Measurements from ENCODE around the gene NFYC.
A peak's percentile ranks its signal among the peaks of the same experiment; 100 is the strongest.

NFYC gene

DNA sequence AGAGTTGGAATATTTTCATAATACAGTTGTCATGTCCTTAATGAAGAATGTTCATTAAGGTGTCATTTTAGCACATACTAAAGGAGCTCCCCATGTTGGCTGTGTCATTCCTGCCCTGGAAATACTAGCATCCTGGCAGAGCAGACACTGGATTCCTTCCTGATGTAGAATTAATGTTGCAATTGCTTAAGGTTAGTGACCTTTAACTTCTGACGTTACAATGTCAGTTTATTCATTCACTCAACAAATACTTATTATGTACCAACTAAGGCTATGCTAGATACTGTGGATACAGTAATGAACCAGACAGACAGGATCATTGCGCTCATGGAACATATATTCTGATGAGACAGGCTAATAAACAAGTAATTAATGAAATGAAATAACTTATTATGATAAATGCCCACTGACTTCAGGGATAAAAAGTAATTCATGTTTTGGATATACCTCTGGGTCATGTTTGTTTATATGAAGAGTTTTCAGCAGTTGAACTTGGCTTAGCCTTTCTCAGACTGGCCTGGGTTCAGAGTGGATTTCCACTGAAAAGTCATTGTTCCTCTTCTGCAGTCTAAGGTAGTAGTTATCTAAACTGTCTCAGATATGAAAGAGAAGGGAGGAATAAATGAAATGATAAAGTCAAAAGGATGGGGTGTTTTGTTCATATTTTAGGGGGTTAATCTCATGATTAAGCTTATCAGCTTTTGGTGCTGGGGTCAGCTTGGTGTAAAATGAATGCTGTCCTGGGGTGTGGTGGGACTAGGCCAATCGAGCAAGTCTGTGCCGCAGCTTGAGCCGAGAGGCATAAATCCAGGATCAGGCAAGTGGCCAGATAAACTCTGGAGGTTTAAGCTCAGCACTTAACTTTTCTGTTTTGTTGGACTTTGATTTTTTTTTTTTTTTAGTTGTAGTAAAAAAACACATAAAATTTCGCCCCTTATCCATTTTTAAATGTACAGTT is 48.8 kb downstream of the NFYC start:
- DNase-seq, result no peak

DNA sequence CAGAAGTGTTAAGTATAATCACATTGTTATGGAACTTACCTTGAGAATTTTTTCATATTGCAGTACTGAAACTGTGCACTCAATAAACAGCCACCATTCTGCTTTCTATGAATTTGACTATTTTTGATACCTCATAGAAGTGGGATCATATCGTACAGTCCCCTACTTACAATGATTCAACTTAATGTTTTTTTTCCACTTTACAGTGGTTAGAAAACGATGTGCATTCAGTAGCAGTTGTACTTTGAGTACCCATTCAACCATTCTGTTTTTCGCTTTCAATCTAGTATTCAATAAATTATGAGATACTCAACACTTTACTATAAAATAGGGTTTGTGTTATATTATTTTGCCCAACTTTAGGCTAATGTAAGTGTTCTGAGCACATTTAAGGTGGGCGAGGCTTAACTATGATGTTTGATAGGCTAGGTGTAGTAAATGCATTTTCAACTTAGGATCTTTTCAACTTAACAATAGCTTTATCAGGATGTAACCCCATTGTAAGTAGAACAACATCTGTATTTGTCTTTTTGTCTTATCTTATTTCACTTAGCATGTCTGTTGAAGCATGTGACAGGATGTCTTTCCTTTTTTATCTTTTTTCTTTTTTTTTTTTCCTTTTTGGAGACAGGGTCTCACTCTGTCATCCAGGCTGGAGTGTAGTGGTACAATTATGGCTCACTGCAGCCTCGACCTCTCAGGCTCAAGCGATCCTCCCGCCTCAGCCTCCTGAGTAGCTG is 49.7 kb downstream of the NFYC start:
- DNase-seq, result no peak

DNA sequence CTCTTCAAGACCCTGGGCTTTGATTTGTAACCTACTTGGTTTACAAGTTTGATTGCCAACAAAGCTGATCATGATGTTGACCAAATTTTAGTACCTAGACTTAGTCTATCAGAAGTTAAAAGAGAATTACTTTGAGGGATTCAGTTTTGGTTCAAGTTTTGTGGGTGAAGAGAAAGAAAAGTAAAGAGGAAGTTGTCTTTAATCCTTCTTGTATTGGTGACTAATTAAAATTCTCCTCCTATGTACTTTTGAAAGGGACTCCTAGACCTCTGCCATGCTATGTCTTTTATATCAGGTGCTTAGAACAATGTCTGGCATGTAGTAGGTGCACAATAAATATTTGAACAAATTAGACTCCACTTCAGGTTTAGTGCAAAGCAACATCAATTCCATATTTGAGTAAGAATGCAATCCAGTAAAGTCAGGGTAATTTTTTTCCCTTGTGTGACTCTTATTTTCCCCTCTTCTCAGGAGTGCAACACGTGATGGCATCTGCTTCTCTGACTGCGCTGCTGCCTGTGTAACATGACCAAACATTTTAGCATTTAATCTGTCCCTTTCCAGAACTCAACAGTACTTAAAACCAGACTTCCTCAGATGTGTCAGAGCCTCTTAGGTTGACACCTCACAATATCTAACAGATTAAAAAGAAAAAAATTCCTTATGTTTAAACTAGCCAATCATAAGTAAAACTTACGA is 51.0 kb downstream of the NFYC start:
- peak; percentile 48 for DNase-seq

DNA sequence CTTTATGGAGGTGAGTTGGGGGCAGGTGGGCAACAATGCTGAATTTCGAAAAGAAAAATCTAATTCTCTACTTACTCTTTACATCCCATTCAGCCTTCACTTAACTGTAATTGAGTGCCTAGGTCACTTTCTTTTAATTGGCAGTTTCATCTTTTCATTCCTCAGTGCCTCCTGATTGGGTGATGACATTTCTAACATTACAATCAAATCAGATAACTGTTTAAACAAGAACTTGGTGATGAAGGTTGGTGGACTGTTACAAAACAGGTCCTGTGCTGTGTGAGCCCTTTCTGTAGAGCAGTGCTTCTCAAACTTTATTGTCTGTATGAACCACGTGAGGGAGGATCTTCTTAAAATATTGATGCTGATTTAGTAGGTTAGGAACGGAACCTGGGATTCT is 51.9 kb downstream of the NFYC start:
- DNase-seq, result no peak

DNA sequence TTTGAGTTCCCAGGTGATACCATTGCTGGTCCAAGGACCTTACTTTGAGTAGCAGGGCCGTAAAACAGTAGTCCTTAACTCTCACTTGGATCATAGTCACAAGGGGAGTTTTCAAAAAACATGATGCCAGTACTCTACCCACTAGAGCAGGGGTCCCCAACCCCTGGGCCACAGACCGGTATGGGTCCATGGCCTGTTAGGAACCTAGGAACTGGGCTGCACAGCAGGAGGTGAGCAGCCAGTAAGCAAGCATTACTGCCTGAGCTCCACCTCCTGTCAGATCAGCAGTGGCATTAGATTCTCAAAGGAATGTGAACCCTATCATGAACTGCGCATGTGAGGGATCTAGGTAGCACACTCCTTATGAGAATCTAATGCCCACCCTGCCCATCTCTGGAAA is 52.4 kb downstream of the NFYC start:
- no peak for DNase-seq

- no peak for DNase-seq
Measured at GRCh38 chr1:40745176-40745575, 53.7 kb downstream of the NFYC start.

DNA sequence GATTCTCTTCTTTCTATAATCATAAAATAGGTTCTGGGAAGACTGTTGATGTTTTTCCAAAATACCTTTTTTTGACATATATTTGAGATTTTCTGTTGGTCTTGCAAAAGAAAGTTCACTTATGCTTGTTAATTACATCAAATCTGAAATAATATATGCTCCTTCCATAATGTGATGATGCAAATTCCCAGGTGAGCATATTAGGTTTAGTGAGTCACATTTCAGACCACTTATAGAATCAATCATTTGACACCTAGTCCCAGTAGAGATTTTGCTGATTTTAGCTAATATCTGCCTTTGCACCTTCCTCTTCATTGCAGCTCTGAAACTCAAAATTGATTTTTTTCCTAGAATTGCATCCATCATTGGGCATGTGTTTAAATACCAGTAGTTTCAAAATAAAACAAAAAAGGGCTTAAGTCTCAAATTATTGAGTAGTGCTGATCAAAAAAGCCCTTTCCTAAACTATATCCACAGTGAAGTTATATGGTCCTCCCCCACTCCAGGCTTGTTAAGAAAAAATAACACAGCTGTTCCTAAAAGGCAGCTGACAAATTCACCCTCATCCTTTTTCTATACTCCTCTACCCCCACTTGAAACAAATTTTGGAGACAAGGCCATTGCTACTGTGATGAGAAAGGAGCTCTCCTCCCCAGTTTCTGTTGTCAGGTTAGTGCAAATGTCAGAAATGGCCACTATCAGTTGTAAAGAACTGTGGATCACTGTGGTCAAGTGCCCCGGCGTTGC is 55.0 kb downstream of the NFYC start:
- DNase-seq, result no peak

GRCh38 chr1:40748841-40749718 is 57.6 kb downstream of the NFYC start:
- no peak for DNase-seq

- DNase-seq, result no peak
Measured at GRCh38 chr1:40749817-40750216, 58.3 kb downstream of the NFYC start.

GRCh38 chr1:40750451-40750908 is 59.0 kb downstream of the NFYC start:
- DNase-seq, result no peak

DNA sequence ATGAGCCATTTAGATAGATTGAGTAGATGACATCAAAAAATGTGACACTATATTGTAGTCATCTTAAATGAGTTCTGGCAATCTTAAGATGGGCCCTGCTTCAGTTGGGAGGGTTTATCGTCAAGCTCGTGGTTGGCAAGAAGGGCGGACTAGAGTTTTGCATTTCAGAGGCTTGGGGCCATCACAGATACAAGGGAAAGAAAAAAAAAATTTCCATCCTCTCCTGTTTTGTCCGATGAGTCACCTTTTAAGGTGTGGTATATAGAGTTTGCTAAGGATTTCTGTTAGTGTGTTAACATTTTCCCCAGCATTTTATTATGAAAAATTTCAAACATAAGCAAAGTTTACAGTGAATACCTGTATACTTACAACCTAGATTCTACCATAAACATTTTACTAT is 60.3 kb downstream of the NFYC start:
- no peak for DNase-seq

DNA sequence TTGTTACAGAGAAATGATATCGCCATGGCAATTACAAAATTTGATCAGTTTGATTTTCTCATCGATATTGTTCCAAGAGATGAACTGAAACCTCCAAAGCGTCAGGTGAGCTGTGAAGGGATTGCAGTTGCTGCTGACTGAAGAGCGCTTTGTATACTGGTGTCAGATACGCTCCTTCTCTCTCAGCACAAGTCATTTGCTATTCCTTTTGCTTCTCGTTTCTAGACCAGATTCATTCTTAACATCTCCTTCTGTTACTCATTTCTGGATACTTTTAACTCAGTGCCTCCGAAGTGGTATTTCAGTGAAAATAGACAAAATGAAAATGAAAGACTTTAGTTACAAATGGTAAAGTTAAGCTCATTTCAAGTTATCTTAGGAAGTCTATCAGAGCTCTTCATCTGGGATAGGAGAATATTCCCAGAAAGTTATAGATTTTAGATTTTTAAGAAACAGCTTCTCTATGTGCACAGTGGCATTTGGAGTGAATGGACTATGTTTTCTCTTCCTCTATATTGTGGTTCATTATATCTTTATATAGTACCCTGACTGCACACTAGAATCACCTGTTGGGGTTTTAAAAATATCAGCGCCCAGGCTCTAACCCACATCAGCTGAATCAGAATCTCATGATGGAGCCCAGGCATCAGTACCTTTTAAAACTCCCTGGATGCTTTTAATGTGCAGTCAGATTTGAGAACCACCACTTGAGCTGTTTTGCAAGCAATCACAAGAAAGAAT is 61.8 kb downstream of the NFYC start:
- DNase-seq, result no peak

- no peak for DNase-seq
Measured at GRCh38 chr1:40754201-40754600, 62.7 kb downstream of the NFYC start.

DNA sequence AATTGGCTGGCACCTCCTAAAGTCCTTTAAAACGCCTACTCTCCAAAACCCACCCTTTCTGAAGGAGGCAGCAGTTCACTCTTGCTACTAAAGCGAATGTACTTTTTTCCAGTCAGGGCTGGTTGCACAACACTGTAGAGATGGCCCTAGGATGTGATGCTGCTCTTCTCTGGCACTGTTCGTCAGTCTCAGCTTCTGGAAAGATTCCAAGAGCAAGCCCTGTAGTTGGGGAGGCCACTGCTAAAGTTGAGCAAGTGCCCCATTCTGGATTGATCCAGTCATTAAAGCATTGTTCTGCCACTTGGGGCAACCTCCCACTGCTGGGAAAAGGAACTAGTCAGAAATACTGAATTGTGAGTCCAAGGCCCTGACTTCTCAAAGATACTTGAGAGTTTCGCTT is 63.6 kb downstream of the NFYC start:
- no peak for DNase-seq

- no peak for DNase-seq
Measured at GRCh38 chr1:40756523-40756922, 65.0 kb downstream of the NFYC start.

DNA sequence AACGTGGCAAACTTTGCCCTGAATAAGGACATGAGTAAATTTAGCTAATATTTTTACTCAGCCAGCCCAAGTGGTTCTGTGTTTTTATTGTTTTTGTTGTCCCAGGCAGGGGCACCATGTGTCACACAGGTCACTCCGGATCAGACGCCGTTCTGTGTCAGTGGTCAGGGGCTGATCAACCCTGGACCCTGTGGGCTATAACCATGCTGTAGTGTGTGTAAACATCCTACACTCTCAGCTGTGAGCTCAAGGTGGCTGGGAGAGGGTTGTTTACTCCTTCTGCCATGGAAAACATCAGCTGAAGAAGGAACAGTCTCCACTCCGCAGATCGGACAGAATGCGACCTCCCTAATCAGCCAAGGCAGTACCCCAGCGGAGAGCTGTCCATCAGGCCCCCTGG is 65.6 kb downstream of the NFYC start:
- DNase-seq, result no peak

DNA sequence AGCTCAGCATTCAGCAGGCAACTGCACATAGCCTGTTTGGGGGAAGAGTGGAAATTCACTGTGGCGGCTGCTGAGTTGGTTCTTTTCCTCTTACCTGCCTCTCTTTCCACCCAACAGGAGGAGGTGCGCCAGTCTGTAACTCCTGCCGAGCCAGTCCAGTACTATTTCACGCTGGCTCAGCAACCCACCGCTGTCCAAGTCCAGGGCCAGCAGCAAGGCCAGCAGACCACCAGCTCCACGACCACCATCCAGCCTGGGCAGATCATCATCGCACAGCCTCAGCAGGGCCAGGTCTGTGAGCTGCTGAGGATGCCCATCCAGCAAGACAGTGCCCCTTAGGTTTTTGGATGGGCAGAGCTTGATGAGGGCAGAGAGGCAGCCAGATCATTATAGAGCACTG is 66.5 kb downstream of the NFYC start:
- DNase-seq, result no peak

GRCh38 chr1:40758578-40759343 is 67.3 kb downstream of the NFYC start:
- DNase-seq, result no peak

GRCh38 chr1:40760984-40761383 is 69.5 kb downstream of the NFYC start:
- DNase-seq, result no peak
